Anterior cingulate cortex (tissue), 58 donors: ENCODE measurements around the gene ANXA10.

ENCODE experiments used
- DNase-seq, 58 donors: peaks; one replicate each; lab custom pipeline; 2025; lab: John Stamatoyannopoulos, UW

The ANXA10 gene

DNA sequence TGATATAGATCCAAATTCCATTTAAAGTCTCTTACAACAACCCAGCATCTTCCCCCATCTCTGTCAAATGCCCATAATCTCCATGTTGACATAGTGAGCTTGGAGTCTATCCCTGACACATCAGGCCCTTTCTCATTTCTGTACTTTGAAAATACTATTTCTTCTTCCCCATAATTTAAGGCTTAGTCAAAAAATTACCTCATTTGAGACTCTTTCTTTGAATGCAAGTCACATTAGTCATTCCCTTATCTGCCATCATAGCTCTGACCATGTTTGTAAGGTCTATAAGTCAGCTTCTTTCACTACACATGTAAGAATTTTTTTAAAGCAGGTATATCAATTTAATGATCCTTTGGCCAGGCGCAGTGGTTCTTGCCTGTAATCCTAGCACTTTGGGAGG, 126.3 kb downstream of the ANXA10 start:
- no peak for DNase-seq

- no peak for DNase-seq
Observed at GRCh38 chr4:168220893-168221292, 128.6 kb downstream of the ANXA10 start.

GRCh38 chr4:168221301-168221700, 129.0 kb downstream of the ANXA10 start:
- DNase-seq: no peak
